OCI-LY3 (cell line): ENCODE data around the gene CAV1.

ENCODE experiments used
- EZH2phosphoT487 ChIP-seq: fragments of 200-600 bp; shearing (Covaris generic); IDR thresholded peaks from 2 replicates; pipeline ENCODE4 v1.6.1; 2018; ENCODE audit warnings: antibody characterized with exemption, mixed run types, low read depth
- TF ChIP-seq, protein P1 (sequence below): fragments of 200-600, 300-600 bp; sonication (generic); IDR thresholded peaks from 2 replicates; pipeline ENCODE4 v1.5.1; 2014; ENCODE audit warnings: antibody characterized with exemption, low read length, low read depth

DNA sequence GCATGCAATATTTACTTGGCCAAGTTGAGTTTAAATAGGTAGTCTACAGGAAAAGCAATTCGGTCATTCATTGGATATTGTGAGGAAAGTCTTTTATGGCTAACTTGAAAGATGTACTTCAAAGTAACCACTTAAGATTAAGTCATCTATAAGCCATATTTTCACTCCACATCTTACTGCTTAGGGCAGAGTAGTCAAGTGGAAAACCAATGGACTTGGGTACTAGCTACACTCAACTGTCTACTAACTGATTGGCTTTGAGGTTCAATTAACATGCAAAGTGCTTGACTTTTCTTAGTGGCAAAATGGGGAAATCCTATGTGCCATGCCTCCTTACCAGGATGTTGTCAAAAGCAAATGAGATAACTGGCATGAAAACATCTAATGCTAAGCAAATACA, 51.0 kb downstream of the CAV1 start:
- TF ChIP-seq, protein P1, sequence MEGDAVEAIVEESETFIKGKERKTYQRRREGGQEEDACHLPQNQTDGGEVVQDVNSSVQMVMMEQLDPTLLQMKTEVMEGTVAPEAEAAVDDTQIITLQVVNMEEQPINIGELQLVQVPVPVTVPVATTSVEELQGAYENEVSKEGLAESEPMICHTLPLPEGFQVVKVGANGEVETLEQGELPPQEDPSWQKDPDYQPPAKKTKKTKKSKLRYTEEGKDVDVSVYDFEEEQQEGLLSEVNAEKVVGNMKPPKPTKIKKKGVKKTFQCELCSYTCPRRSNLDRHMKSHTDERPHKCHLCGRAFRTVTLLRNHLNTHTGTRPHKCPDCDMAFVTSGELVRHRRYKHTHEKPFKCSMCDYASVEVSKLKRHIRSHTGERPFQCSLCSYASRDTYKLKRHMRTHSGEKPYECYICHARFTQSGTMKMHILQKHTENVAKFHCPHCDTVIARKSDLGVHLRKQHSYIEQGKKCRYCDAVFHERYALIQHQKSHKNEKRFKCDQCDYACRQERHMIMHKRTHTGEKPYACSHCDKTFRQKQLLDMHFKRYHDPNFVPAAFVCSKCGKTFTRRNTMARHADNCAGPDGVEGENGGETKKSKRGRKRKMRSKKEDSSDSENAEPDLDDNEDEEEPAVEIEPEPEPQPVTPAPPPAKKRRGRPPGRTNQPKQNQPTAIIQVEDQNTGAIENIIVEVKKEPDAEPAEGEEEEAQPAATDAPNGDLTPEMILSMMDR: no peak
- TF ChIP-seq EZH2phosphoT487: no peak
